Measurements from ENCODE around the gene TENT4B. TPM values are rescaled to one million over a fixed set of nuclear protein-coding genes. Genes with fewer than 3 reads are reported as not detected.
A peak's percentile ranks its signal among the peaks of the same experiment; 100 is the strongest.
"Not testable (repeated sequence)": the region's sequence is repeated elsewhere in the genome, so short reads cannot be mapped to it uniquely, and the experiment has no call there.

Gene TENT4B
- total and polyA plus RNA-seq, 2 donors (not counting 1 experiment from before 2014, with no cell fraction given): 11.1 to 12.2 TPM

DNA sequence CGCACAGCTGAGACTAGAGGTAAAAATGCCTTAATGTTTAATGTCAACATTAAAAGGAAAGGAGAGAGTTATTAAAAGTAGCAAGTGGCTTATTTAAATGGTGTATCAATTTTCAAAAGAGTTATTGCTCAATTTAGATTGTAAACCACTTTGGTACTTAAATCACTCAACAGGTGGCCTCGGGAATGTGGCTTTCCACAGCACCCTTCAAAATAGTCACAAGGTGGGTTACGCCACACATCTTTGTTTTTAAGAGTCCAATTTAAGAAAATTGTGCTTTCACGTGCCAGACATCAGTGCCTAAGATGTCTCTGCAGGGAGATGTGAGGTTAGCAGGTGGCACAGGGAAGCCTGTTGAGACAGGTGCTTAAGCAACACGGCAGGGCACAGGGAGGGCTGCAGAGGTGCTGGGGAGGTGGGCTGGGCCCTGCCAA lies 85.8 kb downstream of the TENT4B start:
- no peak for DNase-seq (ENCODE audit: low read depth in 2 of 2)

DNA sequence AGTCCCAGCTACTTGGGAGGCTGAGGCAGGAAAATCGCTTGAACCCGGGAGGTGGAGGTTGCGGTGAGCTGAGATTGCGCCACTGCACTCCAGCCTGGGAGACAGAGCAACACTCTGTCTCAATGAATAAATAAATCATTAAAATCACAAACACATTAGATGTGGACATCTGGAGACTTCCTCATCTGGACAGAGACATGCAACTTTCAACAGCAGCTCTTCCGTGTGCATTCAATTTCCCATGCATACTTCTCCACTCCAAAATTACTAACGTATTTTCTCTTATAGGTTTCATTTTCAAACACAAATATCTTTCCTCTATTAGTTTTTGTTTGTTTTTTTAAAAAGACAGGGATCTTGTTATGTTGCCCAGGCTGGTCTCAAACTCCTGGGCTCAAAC lies 89.9 kb downstream of the TENT4B start:
- H3K79me2 ChIP-seq (ENCODE audit: control insufficient read depth, insufficient read depth, low read length); H4K20me1 ChIP-seq (ENCODE audit: control insufficient read depth, extremely low read depth, insufficient read depth, low read length); H3K4me1 ChIP-seq (ENCODE audit: control insufficient read depth, extremely low read depth, insufficient read depth, low read length); H3K4me3 ChIP-seq (replicated peaks in 1 of 4; ENCODE audit: control extremely low read depth in 1 of 4, insufficient read depth in 1 of 4, low read depth in 3 of 4, low read length in 4 of 4); H3K9me3 ChIP-seq (ENCODE audit: control insufficient read depth, insufficient read depth, low read depth, low read length); H3K27me3 ChIP-seq (ENCODE audit: control insufficient read depth, insufficient read depth, low read length); H3K36me3 ChIP-seq (ENCODE audit: control insufficient read depth, insufficient read depth, low read length); H3K9ac ChIP-seq (ENCODE audit: insufficient read depth, low read length); H2AFZ ChIP-seq (ENCODE audit: low read length); H3K4me2 ChIP-seq (ENCODE audit: extremely low read depth, insufficient read depth, low read length); DNase-seq (ENCODE audit: low read depth in 2 of 2); H3K27ac ChIP-seq (ENCODE audit: insufficient read depth, low read length): not testable (repeated sequence)

More for the DNA sequence above, 85.8 kb downstream of the TENT4B start:
- H3K79me2 ChIP-seq (ENCODE audit: control insufficient read depth, insufficient read depth, low read length): no peaks in the 10 kb centered on the region
- peaks cover 4% of the 10 kb centered on the region for H3K4me1 ChIP-seq (ENCODE audit: control insufficient read depth, extremely low read depth, insufficient read depth, low read length)
- H3K27me3 ChIP-seq (ENCODE audit: control insufficient read depth, insufficient read depth, low read length): no peaks in the 10 kb centered on the region
- no peak overlapping the region for H3K27ac ChIP-seq (ENCODE audit: insufficient read depth, low read length)
- H3K9me3 ChIP-seq (ENCODE audit: control insufficient read depth, insufficient read depth, low read depth, low read length): no peaks in the 10 kb centered on the region
- no peak for TF ChIP-seq EZH2 (IDR thresholded peaks at IDR 0.05; ENCODE audit: low read length, missing control alignments)
- TF ChIP-seq CTCF (conservative IDR thresholded peaks at IDR 0.05 in 1 of 2, IDR thresholded peaks at IDR 0.05 in 1 of 2; ENCODE audit: low read depth in 1 of 2, low read length in 2 of 2): no peak
- H2AFZ ChIP-seq (ENCODE audit: low read length): no peak overlapping the region
- no peak overlapping the region for H3K4me3 ChIP-seq (replicated peaks in 1 of 4; ENCODE audit: control extremely low read depth in 1 of 4, insufficient read depth in 1 of 4, low read depth in 3 of 4, low read length in 4 of 4)
- no peaks in the 10 kb centered on the region for H4K20me1 ChIP-seq (ENCODE audit: control insufficient read depth, extremely low read depth, insufficient read depth, low read length)
- no peaks in the 10 kb centered on the region for H3K36me3 ChIP-seq (ENCODE audit: control insufficient read depth, insufficient read depth, low read length)
- H3K4me2 ChIP-seq (ENCODE audit: extremely low read depth, insufficient read depth, low read length): no peak overlapping the region
- no peak overlapping the region for H3K9ac ChIP-seq (ENCODE audit: insufficient read depth, low read length)

DNA sequence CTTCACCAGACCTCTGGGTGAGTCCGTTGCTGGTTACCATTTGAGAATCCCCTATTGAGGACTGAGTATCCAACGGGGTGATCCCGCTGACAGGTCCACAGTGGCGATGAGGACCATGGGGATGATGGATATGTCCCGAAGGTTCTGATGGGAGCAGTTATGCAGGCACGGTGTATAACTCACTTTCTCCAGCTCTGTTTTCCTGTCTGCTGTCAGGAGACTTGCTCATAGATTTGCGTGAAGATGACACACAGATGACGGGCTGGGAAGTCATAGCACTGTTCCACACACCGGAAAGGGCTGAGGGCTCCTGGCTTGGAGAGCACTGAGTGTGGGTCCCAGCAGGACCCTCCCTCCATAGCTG lies 91.0 kb downstream of the TENT4B start:
- H3K27me3 ChIP-seq (ENCODE audit: control insufficient read depth, insufficient read depth, low read length): no peaks in the 10 kb centered on the region
- DNase-seq (ENCODE audit: low read depth in 2 of 2): peak in 1 of 2 donors; percentile 48

GRCh38 chr16:50244504-50245416 lies 91.7 kb downstream of the TENT4B start:
- DNase-seq (ENCODE audit: low read depth in 2 of 2): no peak
- H2AFZ ChIP-seq (ENCODE audit: low read length): no peak overlapping the region
- TF ChIP-seq CTCF (conservative IDR thresholded peaks at IDR 0.05 in 1 of 2, IDR thresholded peaks at IDR 0.05 in 1 of 2; ENCODE audit: low read depth in 1 of 2, low read length in 2 of 2) (no peak), EZH2 (IDR thresholded peaks at IDR 0.05; ENCODE audit: low read length, missing control alignments) (no peak)
- H3K4me2 ChIP-seq (ENCODE audit: extremely low read depth, insufficient read depth, low read length): peak overlapping the region; percentile 82
- no peak overlapping the region for H3K9ac ChIP-seq (ENCODE audit: insufficient read depth, low read length)
- no peaks in the 10 kb centered on the region for H3K79me2 ChIP-seq (ENCODE audit: control insufficient read depth, insufficient read depth, low read length)
- no peaks in the 10 kb centered on the region for H3K9me3 ChIP-seq (ENCODE audit: control insufficient read depth, insufficient read depth, low read depth, low read length)
- H3K4me3 ChIP-seq (replicated peaks in 1 of 4; ENCODE audit: control extremely low read depth in 1 of 4, insufficient read depth in 1 of 4, low read depth in 3 of 4, low read length in 4 of 4): peak overlapping the region in 2 of 4 experiments; percentile 45 to 55
- H3K4me1 ChIP-seq (ENCODE audit: control insufficient read depth, extremely low read depth, insufficient read depth, low read length): peaks cover 6% of the 10 kb centered on the region
- H3K36me3 ChIP-seq (ENCODE audit: control insufficient read depth, insufficient read depth, low read length): no peaks in the 10 kb centered on the region
- H3K27me3 ChIP-seq (ENCODE audit: control insufficient read depth, insufficient read depth, low read length): no peaks in the 10 kb centered on the region
- H3K27ac ChIP-seq (ENCODE audit: insufficient read depth, low read length): no peak overlapping the region
- H4K20me1 ChIP-seq (ENCODE audit: control insufficient read depth, extremely low read depth, insufficient read depth, low read length): no peaks in the 10 kb centered on the region

More for the DNA sequence above, 91.0 kb downstream of the TENT4B start:
- no peak for TF ChIP-seq EZH2 (IDR thresholded peaks at IDR 0.05; ENCODE audit: low read length, missing control alignments)
- H3K4me3 ChIP-seq (replicated peaks in 1 of 4; ENCODE audit: control extremely low read depth in 1 of 4, insufficient read depth in 1 of 4, low read depth in 3 of 4, low read length in 4 of 4): no peak overlapping the region
- H4K20me1 ChIP-seq (ENCODE audit: control insufficient read depth, extremely low read depth, insufficient read depth, low read length): no peaks in the 10 kb centered on the region
- H3K4me1 ChIP-seq (ENCODE audit: control insufficient read depth, extremely low read depth, insufficient read depth, low read length): peaks cover 6% of the 10 kb centered on the region
- no peaks in the 10 kb centered on the region for H3K9me3 ChIP-seq (ENCODE audit: control insufficient read depth, insufficient read depth, low read depth, low read length)
- no peak overlapping the region for H3K9ac ChIP-seq (ENCODE audit: insufficient read depth, low read length)
- H3K4me2 ChIP-seq (ENCODE audit: extremely low read depth, insufficient read depth, low read length): no peak overlapping the region
- no peak overlapping the region for H2AFZ ChIP-seq (ENCODE audit: low read length)
- H3K27ac ChIP-seq (ENCODE audit: insufficient read depth, low read length): no peak overlapping the region
- no peaks in the 10 kb centered on the region for H3K79me2 ChIP-seq (ENCODE audit: control insufficient read depth, insufficient read depth, low read length)
- no peaks in the 10 kb centered on the region for H3K36me3 ChIP-seq (ENCODE audit: control insufficient read depth, insufficient read depth, low read length)
